Measurements from ENCODE around the gene SPRY4. TPM values are rescaled to one million over a fixed set of nuclear protein-coding genes. Genes with fewer than 3 reads are reported as not detected.
"Not testable (repeated sequence)": the region's sequence is repeated elsewhere in the genome, so short reads cannot be mapped to it uniquely, and the experiment has no call there.

The SPRY4 gene
- total and polyA plus RNA-seq, 4 donors = 16.7 to 33.9 (median 23.2) TPM

- no peak for DNase-seq
Measured at GRCh38 chr5:142364251-142365145, 39.7 kb upstream of the SPRY4 start.

GRCh38 chr5:142363619-142363963 lies 38.8 kb upstream of the SPRY4 start:
- H3K4me3 ChIP-seq = no peak overlapping the region
- H3K27ac ChIP-seq (ENCODE audit: low read depth in 1 of 2, low read length in 1 of 2) = peak overlapping the region; percentile 36 to 63
- ATAC-seq (ENCODE audit: insufficient read depth, low FRiP score) = no peak
- TF ChIP-seq, protein P1, sequence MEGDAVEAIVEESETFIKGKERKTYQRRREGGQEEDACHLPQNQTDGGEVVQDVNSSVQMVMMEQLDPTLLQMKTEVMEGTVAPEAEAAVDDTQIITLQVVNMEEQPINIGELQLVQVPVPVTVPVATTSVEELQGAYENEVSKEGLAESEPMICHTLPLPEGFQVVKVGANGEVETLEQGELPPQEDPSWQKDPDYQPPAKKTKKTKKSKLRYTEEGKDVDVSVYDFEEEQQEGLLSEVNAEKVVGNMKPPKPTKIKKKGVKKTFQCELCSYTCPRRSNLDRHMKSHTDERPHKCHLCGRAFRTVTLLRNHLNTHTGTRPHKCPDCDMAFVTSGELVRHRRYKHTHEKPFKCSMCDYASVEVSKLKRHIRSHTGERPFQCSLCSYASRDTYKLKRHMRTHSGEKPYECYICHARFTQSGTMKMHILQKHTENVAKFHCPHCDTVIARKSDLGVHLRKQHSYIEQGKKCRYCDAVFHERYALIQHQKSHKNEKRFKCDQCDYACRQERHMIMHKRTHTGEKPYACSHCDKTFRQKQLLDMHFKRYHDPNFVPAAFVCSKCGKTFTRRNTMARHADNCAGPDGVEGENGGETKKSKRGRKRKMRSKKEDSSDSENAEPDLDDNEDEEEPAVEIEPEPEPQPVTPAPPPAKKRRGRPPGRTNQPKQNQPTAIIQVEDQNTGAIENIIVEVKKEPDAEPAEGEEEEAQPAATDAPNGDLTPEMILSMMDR (IDR thresholded peaks at IDR 0.05; ENCODE audit: control extremely low read depth, extremely low read depth) = no peak
- no peak overlapping the region for H3K9ac ChIP-seq (ENCODE audit: insufficient read depth in 1 of 2, low read length in 2 of 2)
- H3K9me3 ChIP-seq (ENCODE audit: control insufficient read depth in 4 of 4, insufficient read depth in 3 of 4, low read length in 3 of 4) = peaks cover 0 to 2% (median 0%) of the 10 kb centered on the region in 4 donors
- DNase-seq = no peak
- no peaks in the 10 kb centered on the region for H3K36me3 ChIP-seq (ENCODE audit: control insufficient read depth in 4 of 4, insufficient read depth in 4 of 4, low read length in 4 of 4)
- no peaks in the 10 kb centered on the region for H3K27me3 ChIP-seq (ENCODE audit: control insufficient read depth in 3 of 3, insufficient read depth in 3 of 3, low read length in 2 of 3)
- 93 to 98% methylated on average over 5 of the region's 5 CpGs for WGBS, 2 donors
- peaks cover 2 to 9% (median 4%) of the 10 kb centered on the region in 5 donors for H3K4me1 ChIP-seq (ENCODE audit: control insufficient read depth in 5 of 5, insufficient read depth in 5 of 5, low read length in 5 of 5)

More at GRCh38 chr5:142364251-142365145, 39.7 kb upstream of the SPRY4 start:
- no peak for ATAC-seq (ENCODE audit: insufficient read depth, low FRiP score)
- Histone ChIP-seq H3K4me1 (ENCODE audit: control insufficient read depth in 5 of 5, insufficient read depth in 5 of 5, low read length in 5 of 5) (peaks cover 0 to 8% (median 4%) of the 10 kb centered on the region in 5 donors), H3K27me3 (ENCODE audit: control insufficient read depth in 3 of 3, insufficient read depth in 3 of 3, low read length in 2 of 3) (no peaks in the 10 kb centered on the region), H3K27ac (ENCODE audit: low read depth in 1 of 2, low read length in 1 of 2) (peak overlapping the region in 1 of 2 donors; percentile 43), H3K9ac (ENCODE audit: insufficient read depth in 1 of 2, low read length in 2 of 2) (no peak overlapping the region), H3K4me3 (no peak overlapping the region), H3K36me3 (ENCODE audit: control insufficient read depth in 4 of 4, insufficient read depth in 4 of 4, low read length in 4 of 4) (no peaks in the 10 kb centered on the region), H3K9me3 (ENCODE audit: control insufficient read depth in 4 of 4, insufficient read depth in 3 of 4, low read length in 3 of 4) (peaks cover 0 to 2% (median 0%) of the 10 kb centered on the region in 4 donors)
- TF ChIP-seq, protein P1 (IDR thresholded peaks at IDR 0.05; ENCODE audit: control extremely low read depth, extremely low read depth) = no peak
- WGBS, 2 donors = 77 to 85% methylated on average over 23 of the region's 23 CpGs

DNA sequence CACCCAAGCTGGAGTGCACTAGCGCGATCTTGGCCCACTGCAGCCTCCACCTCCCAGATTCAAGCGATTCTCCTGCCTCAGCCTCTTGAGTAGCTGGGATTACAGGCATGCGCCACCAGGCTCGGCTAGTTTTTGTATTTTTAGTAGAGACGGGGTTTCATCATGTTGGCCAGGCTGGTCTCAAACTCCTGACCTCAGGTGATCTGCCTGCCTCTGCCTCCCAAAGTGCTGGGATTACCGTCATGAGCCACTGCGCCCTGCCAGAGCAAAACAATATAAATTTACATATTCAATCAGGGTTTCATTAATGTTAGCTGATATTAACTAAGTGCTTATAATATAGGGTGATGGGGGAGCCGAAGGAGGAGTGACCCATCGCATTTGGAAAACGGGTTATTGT lies 37.4 kb upstream of the SPRY4 start:
- WGBS, 2 donors = 92 to 93% methylated on average over 11 of the region's 11 CpGs
- peak overlapping the region; percentile 82 to 84 for H3K27ac ChIP-seq (ENCODE audit: low read depth in 1 of 2, low read length in 1 of 2)
- DNase-seq; H3K36me3 ChIP-seq (ENCODE audit: control insufficient read depth in 4 of 4, insufficient read depth in 4 of 4, low read length in 4 of 4); ATAC-seq (ENCODE audit: insufficient read depth, low FRiP score); H3K27me3 ChIP-seq (ENCODE audit: control insufficient read depth in 3 of 3, insufficient read depth in 3 of 3, low read length in 2 of 3); H3K9me3 ChIP-seq (ENCODE audit: control insufficient read depth in 4 of 4, insufficient read depth in 3 of 4, low read length in 3 of 4); H3K4me3 ChIP-seq; H3K9ac ChIP-seq (ENCODE audit: insufficient read depth in 1 of 2, low read length in 2 of 2): not testable (repeated sequence)
- H3K4me1 ChIP-seq (ENCODE audit: control insufficient read depth in 5 of 5, insufficient read depth in 5 of 5, low read length in 5 of 5) = peaks cover 2 to 20% (median 11%) of the 10 kb centered on the region in 5 donors

DNA sequence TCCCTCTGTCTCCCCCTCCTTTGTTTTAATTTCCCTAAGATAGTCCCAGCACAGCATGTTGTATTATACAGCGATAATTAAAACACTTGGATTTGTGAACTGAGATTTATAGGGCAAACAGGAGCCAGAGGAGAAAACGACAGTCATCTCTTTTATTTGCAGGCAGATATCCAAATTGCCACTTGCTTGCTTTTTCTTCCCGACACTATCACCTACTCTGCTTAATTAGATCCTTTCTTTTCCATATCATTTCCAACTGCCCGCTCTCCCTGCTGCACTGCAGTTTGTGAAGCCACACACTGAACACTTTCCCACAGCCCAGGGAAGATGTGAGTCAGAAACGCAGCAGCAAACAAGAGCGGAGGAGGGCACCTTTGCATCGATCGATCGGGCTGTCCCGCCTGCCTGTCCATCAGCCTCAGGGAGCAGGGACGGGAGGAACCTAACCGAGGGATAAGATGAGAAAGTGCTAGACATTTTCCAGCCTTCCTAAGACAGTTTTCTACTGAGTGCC lies 35.8 kb upstream of the SPRY4 start:
- TF ChIP-seq, protein P1 (IDR thresholded peaks at IDR 0.05; ENCODE audit: control extremely low read depth, extremely low read depth) = no peak
- ATAC-seq (ENCODE audit: insufficient read depth, low FRiP score) = no peak
- Histone ChIP-seq H3K27me3 (ENCODE audit: control insufficient read depth in 3 of 3, insufficient read depth in 3 of 3, low read length in 2 of 3) (no peaks in the 10 kb centered on the region), H3K4me3 (no peak overlapping the region), H3K27ac (ENCODE audit: low read depth in 1 of 2, low read length in 1 of 2) (peak overlapping the region in 1 of 2 donors; percentile 57), H3K9ac (ENCODE audit: insufficient read depth in 1 of 2, low read length in 2 of 2) (no peak overlapping the region), H3K4me1 (ENCODE audit: control insufficient read depth in 5 of 5, insufficient read depth in 5 of 5, low read length in 5 of 5) (peaks cover 2 to 25% (median 11%) of the 10 kb centered on the region in 5 donors), H3K36me3 (ENCODE audit: control insufficient read depth in 4 of 4, insufficient read depth in 4 of 4, low read length in 4 of 4) (no peaks in the 10 kb centered on the region), H3K9me3 (ENCODE audit: control insufficient read depth in 4 of 4, insufficient read depth in 3 of 4, low read length in 3 of 4) (peaks cover 0 to 2% (median 0%) of the 10 kb centered on the region in 4 donors)
- no peak for DNase-seq
- 72 to 73% methylated on average over 12 of the region's 12 CpGs for WGBS, 2 donors
